Neuron (in vitro differentiated cells): Measurements from ENCODE around the gene PHACTR4.
"Not testable (repeated sequence)": the region's sequence is repeated elsewhere in the genome, so short reads cannot be mapped to it uniquely, and the experiment has no call there.

Source experiments
- H2AFZ ChIP-seq: one replicate; pipeline ENCODE4 v1.6.1; 2013; ENCODE audit warnings: low read depth, mild to moderate bottlenecking, inconsistent platforms, low read length, moderate library complexity
- H3K27me3 ChIP-seq: one replicate; pipeline ENCODE4 v1.6.1; 2013; ENCODE audit warnings: low read length; ENCODE audit not compliant: insufficient read depth
- H3K36me3 ChIP-seq: one replicate; pipeline ENCODE4 v1.6.1; 2013; ENCODE audit warnings: low read length; ENCODE audit not compliant: insufficient read depth
- H3K4me1 ChIP-seq: one replicate; pipeline ENCODE4 v1.6.1; 2013; ENCODE audit warnings: low read length; ENCODE audit not compliant: insufficient read depth
- H3K4me3 ChIP-seq: 2 replicates; pipeline ENCODE4 v1.5.1; 2013; ENCODE audit warnings: mild to moderate bottlenecking, low read length, moderate library complexity
- H3K9me3 ChIP-seq: one replicate; pipeline ENCODE4 v1.6.1; 2013; ENCODE audit warnings: low read length

PHACTR4 gene

DNA sequence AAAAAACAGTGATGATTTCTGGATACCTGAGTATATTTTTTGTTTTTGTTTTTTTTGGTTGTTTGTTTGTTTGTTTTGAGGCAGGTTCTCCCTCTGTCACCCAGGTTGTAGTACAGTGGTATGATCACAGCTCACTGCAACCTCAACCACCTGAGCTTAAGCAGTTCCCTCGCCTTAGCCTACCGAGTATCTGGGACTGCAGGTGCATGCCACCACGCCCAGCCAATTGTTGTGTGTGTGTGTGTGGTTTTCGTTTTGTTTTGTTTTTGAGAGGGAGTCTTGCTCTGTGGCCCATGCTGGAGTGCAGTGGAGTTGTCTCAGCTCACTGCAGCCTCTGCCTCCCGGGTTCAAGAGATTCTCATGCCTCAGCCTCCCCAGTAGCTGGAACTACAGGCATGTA lies 81.0 kb downstream of the PHACTR4 start:
- Histone ChIP-seq H3K4me1 (no peaks in the 10 kb centered on the region), H2AFZ (no peak overlapping the region), H3K36me3 (no peaks in the 10 kb centered on the region), H3K4me3 (no peak overlapping the region), H3K9me3 (no peaks in the 10 kb centered on the region), H3K27me3 (no peaks in the 10 kb centered on the region)

- H3K4me3 ChIP-seq, result no peak overlapping the region
- H3K4me1 ChIP-seq, result no peaks in the 10 kb centered on the region
These were observed 81.5 kb downstream of the PHACTR4 start for GRCh38 chr1:28451011-28451410.

GRCh38 chr1:28456078-28456477 lies 86.5 kb downstream of the PHACTR4 start:
- H3K4me1 ChIP-seq, result no peaks in the 10 kb centered on the region
- H3K4me3 ChIP-seq, result no peak overlapping the region
- no peaks in the 10 kb centered on the region for H3K27me3 ChIP-seq
- no peaks in the 10 kb centered on the region for H3K9me3 ChIP-seq
- H2AFZ ChIP-seq, result no peak overlapping the region
- H3K36me3 ChIP-seq, result peaks cover 18% of the 10 kb centered on the region

More at GRCh38 chr1:28451011-28451410, 81.5 kb downstream of the PHACTR4 start:
- H3K27me3 ChIP-seq, result no peaks in the 10 kb centered on the region
- no peaks in the 10 kb centered on the region for H3K36me3 ChIP-seq
- no peaks in the 10 kb centered on the region for H3K9me3 ChIP-seq
- no peak overlapping the region for H2AFZ ChIP-seq

GRCh38 chr1:28457678-28458077 lies 88.1 kb downstream of the PHACTR4 start:
- Histone ChIP-seq H3K9me3 (no peaks in the 10 kb centered on the region), H3K27me3 (no peaks in the 10 kb centered on the region), H3K36me3 (peaks cover 28% of the 10 kb centered on the region), H2AFZ (no peak overlapping the region), H3K4me3 (no peak overlapping the region), H3K4me1 (no peaks in the 10 kb centered on the region)

DNA sequence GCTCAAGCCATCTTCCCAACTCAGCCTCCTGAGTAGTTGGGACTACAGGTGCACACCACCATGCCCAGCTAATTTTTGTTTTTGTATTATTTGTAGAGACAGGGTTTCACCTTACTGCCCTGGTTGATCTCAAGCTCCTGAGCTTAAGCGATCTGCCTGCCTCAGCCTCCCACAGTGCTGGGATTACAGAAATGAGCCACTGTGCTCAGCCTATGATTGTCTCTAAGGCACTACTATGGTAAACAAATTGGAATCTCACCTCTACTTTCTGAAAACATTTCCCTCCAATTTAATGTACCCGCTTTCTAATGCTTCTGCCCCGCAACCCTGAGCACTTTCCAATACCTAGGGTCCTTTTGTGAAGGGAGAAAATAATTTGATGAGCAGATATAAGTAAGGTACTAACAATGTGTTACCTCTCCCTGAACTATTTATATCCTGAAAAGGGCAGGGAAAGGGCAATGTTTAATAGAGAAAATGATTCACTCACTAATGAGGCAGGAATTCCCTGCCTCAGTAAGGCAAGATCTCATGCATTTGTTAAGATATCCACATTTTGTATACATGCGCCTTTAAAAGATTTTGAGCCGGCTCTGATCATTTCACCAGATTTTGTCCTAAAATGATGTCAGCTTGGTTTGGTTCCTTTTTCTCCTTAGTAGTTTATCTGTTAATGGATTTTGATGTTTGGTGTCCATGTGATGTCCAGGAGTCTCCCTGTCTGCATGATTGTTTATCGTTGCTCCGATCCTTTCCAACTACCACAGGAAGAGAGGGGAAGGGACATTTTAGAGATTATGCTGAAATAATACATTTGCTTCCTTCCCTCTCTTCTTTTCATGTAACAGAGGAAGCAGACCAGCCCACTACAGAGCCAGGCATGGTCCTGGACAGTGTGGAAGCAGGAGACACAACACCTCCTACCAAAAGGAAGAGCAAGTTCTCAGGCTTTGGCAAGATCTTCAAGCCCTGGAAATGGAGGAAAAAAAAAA lies 89.0 kb downstream of the PHACTR4 start:
- H3K36me3 ChIP-seq, result peaks cover 33% of the 10 kb centered on the region
- H3K4me3 ChIP-seq, result no peak overlapping the region
- no peaks in the 10 kb centered on the region for H3K27me3 ChIP-seq
- H3K9me3 ChIP-seq, result no peaks in the 10 kb centered on the region
- H2AFZ ChIP-seq, result no peak overlapping the region
- no peaks in the 10 kb centered on the region for H3K4me1 ChIP-seq

GRCh38 chr1:28466226-28466778 lies 96.8 kb downstream of the PHACTR4 start:
- no peaks in the 10 kb centered on the region for H3K27me3 ChIP-seq
- no peaks in the 10 kb centered on the region for H3K4me1 ChIP-seq
- H2AFZ ChIP-seq, result no peak overlapping the region
- no peaks in the 10 kb centered on the region for H3K9me3 ChIP-seq
- peaks cover 62% of the 10 kb centered on the region for H3K36me3 ChIP-seq
- H3K4me3 ChIP-seq, result no peak overlapping the region

- no peak overlapping the region for H2AFZ ChIP-seq
- no peaks in the 10 kb centered on the region for H3K27me3 ChIP-seq
- no peaks in the 10 kb centered on the region for H3K4me1 ChIP-seq
- H3K9me3 ChIP-seq, result no peaks in the 10 kb centered on the region
- no peak overlapping the region for H3K4me3 ChIP-seq
- peaks cover 63% of the 10 kb centered on the region for H3K36me3 ChIP-seq
These were observed 100.6 kb downstream of the PHACTR4 start for GRCh38 chr1:28470146-28470545.

GRCh38 chr1:28479497-28479896 lies 110.0 kb downstream of the PHACTR4 start:
- H3K27me3 ChIP-seq, H3K9me3 ChIP-seq, H3K4me3 ChIP-seq, H3K4me1 ChIP-seq, H2AFZ ChIP-seq: not testable (repeated sequence)
- H3K36me3 ChIP-seq, result peaks cover 74% of the 10 kb centered on the region

DNA sequence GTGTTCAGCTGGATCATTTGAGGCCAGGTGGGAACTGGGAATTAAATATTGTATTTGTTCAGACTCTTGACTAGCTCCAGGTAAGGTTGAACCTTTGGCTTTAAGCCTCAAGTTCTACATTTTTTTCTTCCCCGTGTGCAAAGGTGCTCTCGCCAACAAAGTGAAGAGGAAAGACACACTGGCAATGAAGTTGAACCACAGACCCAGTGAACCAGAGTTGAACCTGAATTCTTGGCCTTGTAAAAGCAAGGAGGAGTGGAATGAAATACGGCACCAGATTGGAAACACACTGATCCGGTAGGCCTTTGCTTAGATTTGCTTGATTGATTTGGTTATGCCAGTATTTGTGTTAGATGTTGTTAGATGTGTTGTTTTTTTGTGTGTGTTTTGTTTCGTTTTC lies 110.8 kb downstream of the PHACTR4 start:
- Histone ChIP-seq H3K4me1 (no peaks in the 10 kb centered on the region), H3K4me3 (no peak overlapping the region), H3K36me3 (peaks cover 72% of the 10 kb centered on the region), H3K27me3 (no peaks in the 10 kb centered on the region), H3K9me3 (no peaks in the 10 kb centered on the region), H2AFZ (no peak overlapping the region)

DNA sequence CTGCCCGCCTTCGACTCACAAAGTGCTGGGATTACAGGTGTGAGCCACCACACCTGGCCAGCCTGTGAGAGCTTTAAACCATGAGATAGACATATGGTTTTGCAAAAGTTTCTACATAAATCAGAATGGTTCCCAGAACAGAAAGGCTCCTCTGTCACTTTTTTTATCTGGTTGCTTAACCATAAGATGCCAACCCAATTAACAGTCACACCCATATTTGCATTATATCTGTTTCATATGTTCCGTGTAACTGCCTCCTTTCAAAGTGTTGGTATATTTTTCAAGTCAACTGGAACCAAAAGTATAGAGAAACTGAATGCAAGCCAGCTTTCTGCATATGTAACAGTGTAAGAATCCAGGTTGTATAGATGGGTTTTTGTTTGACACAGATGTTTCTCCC lies 112.6 kb downstream of the PHACTR4 start:
- Histone ChIP-seq H3K4me3 (no peak overlapping the region), H3K36me3 (peaks cover 64% of the 10 kb centered on the region), H3K9me3 (no peaks in the 10 kb centered on the region), H3K27me3 (no peaks in the 10 kb centered on the region), H3K4me1 (no peaks in the 10 kb centered on the region), H2AFZ (no peak overlapping the region)

- H3K4me3 ChIP-seq, result no peak overlapping the region
- H3K27me3 ChIP-seq, result no peaks in the 10 kb centered on the region
- no peaks in the 10 kb centered on the region for H3K4me1 ChIP-seq
- H3K9me3 ChIP-seq, result no peaks in the 10 kb centered on the region
- H3K36me3 ChIP-seq, result peaks cover 62% of the 10 kb centered on the region
- H2AFZ ChIP-seq, result no peak overlapping the region
These were observed 113.2 kb downstream of the PHACTR4 start for GRCh38 chr1:28482702-28483101.

- Histone ChIP-seq H3K36me3 (peaks cover 76% of the 10 kb centered on the region), H3K9me3 (no peaks in the 10 kb centered on the region), H3K27me3 (no peaks in the 10 kb centered on the region), H3K4me1 (no peaks in the 10 kb centered on the region), H2AFZ (no peak overlapping the region), H3K4me3 (no peak overlapping the region)
These were observed 125.2 kb downstream of the PHACTR4 start for GRCh38 chr1:28494737-28495136.

- peaks cover 37% of the 10 kb centered on the region for H3K36me3 ChIP-seq
- H3K4me1 ChIP-seq, result no peaks in the 10 kb centered on the region
- H3K4me3 ChIP-seq, result no peak overlapping the region
- H3K27me3 ChIP-seq, result no peaks in the 10 kb centered on the region
- no peak overlapping the region for H2AFZ ChIP-seq
- no peaks in the 10 kb centered on the region for H3K9me3 ChIP-seq
These were observed 130.0 kb downstream of the PHACTR4 start for GRCh38 chr1:28499553-28499952.
